Stimulated activated CD8-positive, alpha-beta memory T cell treated with anti-CD3 and anti-CD28 coated beads, Interleukin-4, amount 100 ng/mL, for 4 hours (primary cell): ENCODE data around the gene HCAR3.
"Not testable (repeated sequence)": the region's sequence is repeated elsewhere in the genome, so short reads cannot be mapped to it uniquely, and the experiment has no call there.

Source experiments
- DNase-seq, 2 donors: peaks; one replicate each; pipeline ENCODE4 v3.0.0-alpha.2; 2020; ENCODE audit warnings: low read depth in 2 of 2, low spot score in 1 of 2

The HCAR3 gene

GRCh38 chr12:122724641-122725243 is 8.1 kb upstream of the HCAR3 start:
- no peak for DNase-seq

DNA sequence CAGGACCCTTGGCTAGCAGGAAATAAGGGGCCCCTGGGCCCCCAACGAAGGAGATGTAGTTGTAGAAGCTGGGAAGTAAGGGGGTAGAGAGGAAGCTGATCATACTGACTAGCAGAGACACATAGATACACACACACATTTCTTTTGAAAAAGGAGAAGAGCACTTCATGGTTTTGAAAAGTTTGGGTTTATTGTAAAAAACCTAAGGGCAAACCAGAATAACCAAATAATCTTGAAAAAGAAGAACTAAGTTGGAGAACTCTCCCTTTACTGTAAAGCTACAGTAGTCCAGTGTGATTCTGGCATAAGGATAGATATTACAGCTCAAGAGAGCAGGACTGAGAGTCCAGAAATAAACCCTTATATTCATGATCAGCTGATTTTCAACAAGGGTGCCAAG is 5.8 kb upstream of the HCAR3 start:
- no peak for DNase-seq

- no peak for DNase-seq
These were observed 4.5 kb upstream of the HCAR3 start for GRCh38 chr12:122721057-122721545.

DNA sequence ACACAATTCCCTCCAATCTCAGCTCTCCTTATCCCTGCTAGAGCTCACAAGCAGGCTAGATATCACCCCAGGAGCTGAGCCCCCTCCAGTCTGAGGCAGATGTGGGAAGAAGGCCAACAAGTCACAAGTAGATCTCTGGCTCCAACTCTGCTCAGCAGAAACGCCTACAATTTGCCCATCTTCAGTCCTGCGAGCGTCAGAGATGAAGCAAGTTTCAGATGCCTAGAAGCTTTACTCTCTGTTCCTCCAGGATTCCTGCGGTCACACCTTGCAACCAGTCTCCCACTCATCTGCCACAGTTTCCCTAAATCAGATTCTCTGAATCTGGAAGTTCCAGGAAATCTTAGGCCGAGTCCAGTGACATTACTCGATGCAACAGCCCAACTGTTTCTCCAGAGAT is 1.4 kb downstream of the HCAR3 start:
- DNase-seq = not testable (repeated sequence)

GRCh38 chr12:122713491-122714188 is 3.0 kb downstream of the HCAR3 start:
- not testable (repeated sequence) for DNase-seq

DNA sequence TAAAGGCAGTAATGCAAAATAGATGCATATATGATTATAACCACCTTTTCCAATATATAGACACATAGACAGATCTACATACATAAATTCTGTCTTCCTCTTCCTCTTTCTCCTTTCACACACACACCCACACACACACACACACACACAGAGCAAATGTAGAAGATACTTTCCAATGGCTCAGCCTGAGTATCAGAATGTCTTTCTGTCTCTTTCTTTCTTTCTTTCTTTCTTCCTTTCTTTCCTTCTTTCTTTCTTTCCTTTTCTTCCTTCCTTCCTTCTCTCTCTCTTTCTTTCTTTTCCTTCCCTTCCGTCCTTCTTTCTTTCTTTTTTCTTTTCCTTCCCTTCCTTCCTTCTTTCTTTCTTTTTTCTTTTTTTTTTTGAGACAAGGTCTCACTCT is 5.3 kb downstream of the HCAR3 start:
- not testable (repeated sequence) for DNase-seq

DNA sequence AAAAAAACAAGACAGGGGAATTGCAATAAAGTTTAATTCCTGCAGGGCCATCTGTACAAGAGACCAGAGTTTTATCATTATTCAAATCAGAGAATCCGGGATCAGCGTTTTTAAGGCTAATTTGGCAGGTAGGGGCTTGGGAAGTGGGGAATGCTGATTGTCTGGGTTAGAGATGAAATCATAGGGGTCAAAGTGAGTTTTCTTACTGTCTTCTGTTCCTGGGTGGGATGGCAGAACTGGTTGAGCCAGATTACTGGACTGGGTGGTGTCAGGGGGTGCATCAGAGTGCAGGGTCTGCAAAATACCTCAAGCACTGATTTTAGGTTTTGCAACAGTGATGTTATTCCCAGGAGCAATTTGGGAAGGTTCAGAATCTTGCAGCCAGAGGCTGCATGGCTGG is 6.3 kb downstream of the HCAR3 start:
- DNase-seq = not testable (repeated sequence)

GRCh38 chr12:122709287-122709686 is 7.3 kb downstream of the HCAR3 start:
- not testable (repeated sequence) for DNase-seq

DNA sequence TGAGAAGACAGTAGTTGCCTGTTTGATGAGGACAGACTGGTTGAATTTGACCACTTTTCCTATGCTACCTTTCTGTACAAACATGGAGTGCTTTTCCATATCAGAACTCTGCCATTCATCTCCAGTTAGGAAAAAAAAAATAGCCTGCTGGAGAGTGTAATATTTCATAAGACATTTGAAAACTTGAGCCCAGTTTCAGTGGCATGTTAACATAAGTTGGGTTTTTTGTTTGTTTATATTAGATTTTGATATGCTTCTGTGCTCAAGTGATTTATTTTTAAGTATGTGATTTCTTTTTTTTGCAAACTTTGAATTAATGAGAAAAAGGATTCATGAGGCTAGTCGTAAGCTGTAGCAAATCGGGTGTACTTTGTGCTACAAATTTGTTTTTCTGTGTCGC is 12.8 kb downstream of the HCAR3 start:
- DNase-seq = not testable (repeated sequence)

GRCh38 chr12:122702890-122703611 is 13.6 kb downstream of the HCAR3 start, which contains the start of gene HCAR2:
TSS of gene HCAR2 (minus strand) at chr12:122703357. CDS start at chr12:122703283, 74 bp downstream.
- not testable (repeated sequence) for DNase-seq

DNA sequence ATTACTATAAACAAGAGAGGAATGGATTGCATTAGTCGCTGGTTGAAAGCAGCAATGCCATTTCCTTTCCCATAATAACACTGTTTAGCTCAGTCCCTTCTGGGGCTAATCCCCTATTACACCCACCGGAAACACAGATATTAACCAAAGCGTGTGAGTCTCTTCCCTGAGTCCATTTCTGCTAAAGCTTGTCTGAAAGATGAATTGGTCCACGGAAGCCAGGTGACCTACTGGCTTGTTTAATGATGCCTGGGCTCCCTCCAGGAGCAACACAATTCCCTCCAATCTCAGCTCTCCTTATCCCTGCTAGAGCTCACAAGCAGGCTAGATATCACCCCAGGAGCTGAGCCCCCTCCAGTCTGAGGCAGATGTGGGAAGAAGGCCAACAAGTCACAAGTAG is 15.1 kb downstream of the HCAR3 start:
- not testable (repeated sequence) for DNase-seq

- not testable (repeated sequence) for DNase-seq
These were observed 16.4 kb downstream of the HCAR3 start for GRCh38 chr12:122700038-122700710.

GRCh38 chr12:122696922-122697321 is 19.7 kb downstream of the HCAR3 start:
- DNase-seq = not testable (repeated sequence)

DNA sequence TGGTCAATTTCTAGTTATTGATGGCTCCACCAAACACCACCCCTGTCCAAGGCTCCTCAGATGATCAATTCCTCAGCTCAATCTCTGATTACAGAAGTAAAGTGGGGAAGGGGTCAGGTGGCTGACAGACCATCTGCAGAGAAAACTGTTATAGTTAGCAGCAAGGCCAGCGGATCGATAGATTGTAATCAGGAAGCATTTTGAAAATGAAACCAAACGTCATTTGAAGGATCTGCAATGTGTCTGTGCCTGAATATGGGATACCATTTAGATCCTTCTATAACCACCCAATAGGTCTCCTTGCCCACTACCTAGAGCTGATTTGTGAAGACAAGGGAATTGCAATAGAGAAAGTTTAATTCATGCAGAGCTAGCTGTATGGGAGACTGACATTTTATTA is 25.0 kb downstream of the HCAR3 start:
- DNase-seq = no peak

- DNase-seq = no peak
These were observed 28.3 kb downstream of the HCAR3 start for GRCh38 chr12:122688291-122688690.

- no peak for DNase-seq
These were observed 29.5 kb downstream of the HCAR3 start for GRCh38 chr12:122687086-122687485.

- DNase-seq = no peak
These were observed 30.1 kb downstream of the HCAR3 start for GRCh38 chr12:122686538-122686937.

GRCh38 chr12:122684297-122684813 is 32.3 kb downstream of the HCAR3 start:
- no peak for DNase-seq

DNA sequence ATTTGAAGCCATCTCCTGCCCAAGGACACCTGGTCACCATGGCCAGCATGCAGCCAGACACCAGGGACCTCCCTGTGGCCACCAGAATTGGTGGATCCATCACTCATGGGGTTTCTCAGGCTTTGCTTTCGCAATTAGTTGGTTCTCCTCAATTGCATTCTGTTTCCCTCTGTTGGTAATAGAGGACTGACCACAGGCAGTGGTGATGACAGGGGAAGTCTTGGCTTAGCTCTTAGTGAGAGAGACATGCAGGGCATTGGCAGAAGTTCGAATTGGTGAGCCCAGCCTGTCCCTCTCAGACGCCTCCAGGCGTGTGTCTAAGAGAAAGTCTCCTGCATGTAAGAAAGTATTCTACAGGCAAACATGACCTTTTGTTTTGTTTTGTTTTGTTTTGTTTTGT is 34.8 kb downstream of the HCAR3 start:
- DNase-seq = no peak

DNA sequence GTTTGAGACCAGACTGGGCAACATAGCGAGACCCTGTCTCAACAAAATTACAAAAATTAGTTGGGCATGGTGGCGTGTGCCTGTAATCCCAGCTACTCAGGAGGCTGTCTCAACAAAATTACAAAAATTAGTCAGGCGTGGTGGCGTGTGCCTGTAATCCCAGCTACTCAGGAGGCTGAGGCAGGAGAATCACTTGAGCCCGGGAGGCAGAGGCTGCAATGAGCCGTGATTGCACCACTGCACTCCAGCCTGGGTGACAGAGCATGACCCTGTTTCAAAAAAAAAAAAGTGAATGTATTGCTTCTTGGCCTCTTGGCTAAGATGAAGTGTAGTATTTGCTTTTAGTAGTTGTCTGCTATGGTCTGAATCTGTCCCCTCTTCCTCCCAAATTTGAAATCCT is 35.6 kb downstream of the HCAR3 start:
- DNase-seq = not testable (repeated sequence)

- DNase-seq = not testable (repeated sequence)
These were observed 39.8 kb downstream of the HCAR3 start for GRCh38 chr12:122676781-122677180.
